HEK293 (cell line): ENCODE results near the gene APLP1.

Experiments used
- OSR2 ChIP-seq: fragments of 450-650 bp; formaldehyde crosslinking; IDR thresholded peaks from 2 replicates; pipeline ENCODE4 v1.5.1; 2016; ENCODE audit warnings: missing biosample characterization, missing genetic modification characterization
- SCRT1 ChIP-seq: fragments of 450-650 bp; formaldehyde crosslinking; IDR thresholded peaks from 2 replicates; pipeline ENCODE4 v1.5.1; 2016; ENCODE audit warnings: missing biosample characterization, missing genetic modification characterization, borderline replicate concordance
- SP7 ChIP-seq: fragments of 450-650 bp; formaldehyde crosslinking; IDR thresholded peaks from 2 replicates; pipeline ENCODE4 v1.5.1; 2016; ENCODE audit warnings: missing biosample characterization, missing genetic modification characterization
- ZBTB17 ChIP-seq: fragments of 450-650 bp; formaldehyde crosslinking; IDR thresholded peaks from 2 replicates; pipeline ENCODE4 v1.5.1; 2016; ENCODE audit warnings: missing biosample characterization, missing genetic modification characterization
- ZNF133 ChIP-seq: fragments of 450-650 bp; formaldehyde crosslinking; IDR thresholded peaks from 2 replicates; pipeline ENCODE4 v1.5.1; 2016; ENCODE audit warnings: missing biosample characterization, missing genetic modification characterization
- ZNF19 ChIP-seq: fragments of 450-650 bp; formaldehyde crosslinking; IDR thresholded peaks from 2 replicates; pipeline ENCODE4; 2016; ENCODE audit warnings: missing biosample characterization, missing genetic modification characterization, low read depth
- ZNF214 ChIP-seq: fragments of 450-650 bp; formaldehyde crosslinking; IDR thresholded peaks from 2 replicates; pipeline ENCODE4 v1.5.1; 2017; ENCODE audit warnings: missing biosample characterization, mild to moderate bottlenecking, missing genetic modification characterization, borderline replicate concordance
- ZNF335 ChIP-seq: fragments of 450-650 bp; formaldehyde crosslinking; conservative IDR thresholded peaks from 2 replicates; pipeline ENCODE4 v1.5.1; 2016; ENCODE audit warnings: missing biosample characterization, missing genetic modification characterization
- ZNF354C ChIP-seq: fragments of 450-650 bp; formaldehyde crosslinking; IDR thresholded peaks from 2 replicates; pipeline ENCODE4 v1.5.1; 2016; ENCODE audit warnings: missing biosample characterization, missing genetic modification characterization, low read depth, borderline replicate concordance
- ZNF366 ChIP-seq: fragments of 450-650 bp; formaldehyde crosslinking; conservative IDR thresholded peaks from 2 replicates; pipeline ENCODE4 v1.5.1; 2016; ENCODE audit warnings: missing biosample characterization, missing genetic modification characterization
- ZNF416 ChIP-seq: fragments of 450-650 bp; formaldehyde crosslinking; IDR thresholded peaks from 2 replicates; pipeline ENCODE4 v1.5.1; 2016; ENCODE audit warnings: missing biosample characterization, missing genetic modification characterization
- ZNF423 ChIP-seq: fragments of 450-650 bp; formaldehyde crosslinking; IDR thresholded peaks from 2 replicates; pipeline ENCODE4 v1.5.1; 2016; ENCODE audit warnings: missing biosample characterization, missing genetic modification characterization
- ZNF529 ChIP-seq: fragments of 450-650 bp; formaldehyde crosslinking; IDR thresholded peaks from 2 replicates; pipeline ENCODE4 v1.5.1; 2017; ENCODE audit warnings: missing genetic modification characterization, missing biosample characterization; ENCODE audit not compliant: insufficient replicate concordance
- ZNF530 ChIP-seq: fragments of 450-650 bp; formaldehyde crosslinking; IDR thresholded peaks from 2 replicates; pipeline ENCODE4 v1.5.1; 2016; ENCODE audit warnings: low read depth, missing biosample characterization, missing genetic modification characterization
- ZNF561 ChIP-seq: fragments of 450-650 bp; IDR thresholded peaks from 2 replicates; pipeline ENCODE4 v1.5.1; 2018; ENCODE audit warnings: missing biosample characterization, missing genetic modification characterization, borderline replicate concordance
- ZNF600 ChIP-seq: fragments of 450-650 bp; formaldehyde crosslinking; IDR thresholded peaks from 2 replicates; pipeline ENCODE4 v1.5.1; 2016; ENCODE audit warnings: missing biosample characterization, missing genetic modification characterization
- ZNF701 ChIP-seq: fragments of 450-650 bp; formaldehyde crosslinking; IDR thresholded peaks from 2 replicates; pipeline ENCODE4 v1.5.1; 2016; ENCODE audit warnings: missing biosample characterization, missing genetic modification characterization
- ZNF791 ChIP-seq: fragments of 450-650 bp; formaldehyde crosslinking; IDR thresholded peaks from 2 replicates; pipeline ENCODE4 v1.5.1; 2016; ENCODE audit warnings: missing biosample characterization, missing genetic modification characterization
- ZNF837 ChIP-seq: fragments of 450-650 bp; formaldehyde crosslinking; IDR thresholded peaks from 2 replicates; pipeline ENCODE4 v1.5.1; 2016; ENCODE audit warnings: missing biosample characterization, missing genetic modification characterization
- ZNF843 ChIP-seq: fragments of 450-650 bp; formaldehyde crosslinking; IDR thresholded peaks from 2 replicates; pipeline ENCODE4 v1.5.1; 2016; ENCODE audit warnings: missing biosample characterization, missing genetic modification characterization
- ZXDB ChIP-seq: fragments of 450-650 bp; formaldehyde crosslinking; IDR thresholded peaks from 2 replicates; pipeline ENCODE4 v1.5.1; 2016; ENCODE audit warnings: missing biosample characterization, missing genetic modification characterization
- TF ChIP-seq, protein P1 (sequence below): fragments of 450-650 bp; formaldehyde crosslinking; IDR thresholded peaks from 2 replicates; pipeline ENCODE4 v1.5.1; 2016; ENCODE audit warnings: missing biosample characterization, missing genetic modification characterization, borderline replicate concordance
- TF ChIP-seq, protein P2 (sequence below): fragments of 450-650 bp; formaldehyde crosslinking; IDR thresholded peaks from 2 replicates; pipeline ENCODE4 v1.5.1; 2016; ENCODE audit warnings: missing biosample characterization, missing genetic modification characterization
- TF ChIP-seq, protein P3 (sequence below): fragments of 450-650 bp; formaldehyde crosslinking; IDR thresholded peaks from 2 replicates; pipeline ENCODE4 v1.5.1; 2016; ENCODE audit warnings: missing biosample characterization, missing genetic modification characterization
- TF ChIP-seq, protein P4 (sequence below): sonication (generic); formaldehyde crosslinking; IDR thresholded peaks from 2 replicates; pipeline ENCODE4 v1.8.1; 2022; ENCODE audit warnings: mild to moderate bottlenecking, moderate library complexity, missing genetic modification reagents
- TF ChIP-seq, protein P5 (sequence below): fragments of 450-650 bp; formaldehyde crosslinking; IDR thresholded peaks from 2 replicates; pipeline ENCODE4 v1.5.1; 2016; ENCODE audit warnings: missing biosample characterization, missing genetic modification characterization

Gene APLP1

DNA sequence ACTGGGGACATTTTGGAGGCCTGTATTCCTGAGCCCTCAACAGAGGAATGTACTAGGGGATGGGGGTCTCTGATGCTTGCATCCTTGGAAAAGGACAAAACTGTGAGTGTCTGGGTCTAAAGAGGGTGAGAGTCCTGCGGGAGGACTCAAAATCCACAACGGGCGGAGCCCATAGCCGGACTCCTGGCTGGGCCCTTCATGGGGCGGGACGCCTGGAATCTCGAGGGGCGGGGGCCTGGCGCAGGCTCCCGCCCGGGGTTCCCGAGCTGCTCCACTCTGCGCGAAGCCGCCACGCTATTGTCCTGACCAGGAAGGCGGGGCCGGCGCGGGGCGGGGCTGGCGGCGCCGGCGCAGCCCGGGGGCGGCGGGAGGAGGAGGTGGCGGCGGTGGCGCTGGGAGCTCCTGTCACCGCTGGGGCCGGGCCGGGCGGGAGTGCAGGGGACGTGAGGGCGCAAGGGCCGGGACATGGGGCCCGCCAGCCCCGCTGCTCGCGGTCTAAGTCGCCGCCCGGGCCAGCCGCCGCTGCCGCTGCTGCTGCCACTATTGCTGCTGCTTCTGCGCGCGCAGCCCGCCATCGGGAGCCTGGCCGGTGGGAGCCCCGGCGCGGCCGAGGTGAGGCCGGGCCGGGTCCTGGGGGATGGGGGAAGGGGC is at the start of gene APLP1 (continued):
- TF ChIP-seq, protein P1, sequence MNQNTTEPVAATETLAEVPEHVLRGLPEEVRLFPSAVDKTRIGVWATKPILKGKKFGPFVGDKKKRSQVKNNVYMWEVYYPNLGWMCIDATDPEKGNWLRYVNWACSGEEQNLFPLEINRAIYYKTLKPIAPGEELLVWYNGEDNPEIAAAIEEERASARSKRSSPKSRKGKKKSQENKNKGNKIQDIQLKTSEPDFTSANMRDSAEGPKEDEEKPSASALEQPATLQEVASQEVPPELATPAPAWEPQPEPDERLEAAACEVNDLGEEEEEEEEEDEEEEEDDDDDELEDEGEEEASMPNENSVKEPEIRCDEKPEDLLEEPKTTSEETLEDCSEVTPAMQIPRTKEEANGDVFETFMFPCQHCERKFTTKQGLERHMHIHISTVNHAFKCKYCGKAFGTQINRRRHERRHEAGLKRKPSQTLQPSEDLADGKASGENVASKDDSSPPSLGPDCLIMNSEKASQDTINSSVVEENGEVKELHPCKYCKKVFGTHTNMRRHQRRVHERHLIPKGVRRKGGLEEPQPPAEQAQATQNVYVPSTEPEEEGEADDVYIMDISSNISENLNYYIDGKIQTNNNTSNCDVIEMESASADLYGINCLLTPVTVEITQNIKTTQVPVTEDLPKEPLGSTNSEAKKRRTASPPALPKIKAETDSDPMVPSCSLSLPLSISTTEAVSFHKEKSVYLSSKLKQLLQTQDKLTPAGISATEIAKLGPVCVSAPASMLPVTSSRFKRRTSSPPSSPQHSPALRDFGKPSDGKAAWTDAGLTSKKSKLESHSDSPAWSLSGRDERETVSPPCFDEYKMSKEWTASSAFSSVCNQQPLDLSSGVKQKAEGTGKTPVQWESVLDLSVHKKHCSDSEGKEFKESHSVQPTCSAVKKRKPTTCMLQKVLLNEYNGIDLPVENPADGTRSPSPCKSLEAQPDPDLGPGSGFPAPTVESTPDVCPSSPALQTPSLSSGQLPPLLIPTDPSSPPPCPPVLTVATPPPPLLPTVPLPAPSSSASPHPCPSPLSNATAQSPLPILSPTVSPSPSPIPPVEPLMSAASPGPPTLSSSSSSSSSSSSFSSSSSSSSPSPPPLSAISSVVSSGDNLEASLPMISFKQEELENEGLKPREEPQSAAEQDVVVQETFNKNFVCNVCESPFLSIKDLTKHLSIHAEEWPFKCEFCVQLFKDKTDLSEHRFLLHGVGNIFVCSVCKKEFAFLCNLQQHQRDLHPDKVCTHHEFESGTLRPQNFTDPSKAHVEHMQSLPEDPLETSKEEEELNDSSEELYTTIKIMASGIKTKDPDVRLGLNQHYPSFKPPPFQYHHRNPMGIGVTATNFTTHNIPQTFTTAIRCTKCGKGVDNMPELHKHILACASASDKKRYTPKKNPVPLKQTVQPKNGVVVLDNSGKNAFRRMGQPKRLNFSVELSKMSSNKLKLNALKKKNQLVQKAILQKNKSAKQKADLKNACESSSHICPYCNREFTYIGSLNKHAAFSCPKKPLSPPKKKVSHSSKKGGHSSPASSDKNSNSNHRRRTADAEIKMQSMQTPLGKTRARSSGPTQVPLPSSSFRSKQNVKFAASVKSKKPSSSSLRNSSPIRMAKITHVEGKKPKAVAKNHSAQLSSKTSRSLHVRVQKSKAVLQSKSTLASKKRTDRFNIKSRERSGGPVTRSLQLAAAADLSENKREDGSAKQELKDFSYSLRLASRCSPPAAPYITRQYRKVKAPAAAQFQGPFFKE (tag by site-specific recombination): no peak
- TF ChIP-seq ZNF529 (tag by site-specific recombination) (no peak), ZXDB (no peak), ZBTB17 (peak; percentile 27; the same call in 1 of the 2 replicates), ZNF133 (tag by site-specific recombination) (no peak), ZNF701 (tag by site-specific recombination) (no peak), ZNF214 (no peak), ZNF335 (tag by site-specific recombination) (peak; percentile 87), ZNF600 (tag by site-specific recombination) (peak; percentile 78; the same call in 1 of the 2 replicates), ZNF354C (tag by site-specific recombination) (no peak), ZNF416 (no peak), ZNF561 (no peak; the same call in 1 of the 2 replicates), ZNF530 (no peak), ZNF791 (tag by site-specific recombination) (no peak), ZNF423 (no peak), ZNF19 (tag by site-specific recombination) (no peak), ZNF366 (no peak), OSR2 (tag by site-specific recombination) (no peak; the same call in 1 of the 2 replicates), ZNF843 (tag by site-specific recombination) (no peak), SP7 (tag by site-specific recombination) (no peak), SCRT1 (tag by site-specific recombination) (no peak), ZNF837 (no peak)
- TF ChIP-seq, protein P2, sequence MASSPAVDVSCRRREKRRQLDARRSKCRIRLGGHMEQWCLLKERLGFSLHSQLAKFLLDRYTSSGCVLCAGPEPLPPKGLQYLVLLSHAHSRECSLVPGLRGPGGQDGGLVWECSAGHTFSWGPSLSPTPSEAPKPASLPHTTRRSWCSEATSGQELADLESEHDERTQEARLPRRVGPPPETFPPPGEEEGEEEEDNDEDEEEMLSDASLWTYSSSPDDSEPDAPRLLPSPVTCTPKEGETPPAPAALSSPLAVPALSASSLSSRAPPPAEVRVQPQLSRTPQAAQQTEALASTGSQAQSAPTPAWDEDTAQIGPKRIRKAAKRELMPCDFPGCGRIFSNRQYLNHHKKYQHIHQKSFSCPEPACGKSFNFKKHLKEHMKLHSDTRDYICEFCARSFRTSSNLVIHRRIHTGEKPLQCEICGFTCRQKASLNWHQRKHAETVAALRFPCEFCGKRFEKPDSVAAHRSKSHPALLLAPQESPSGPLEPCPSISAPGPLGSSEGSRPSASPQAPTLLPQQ (tag by site-specific recombination): peak; percentile 78; the same call in 1 of the 2 replicates
- TF ChIP-seq, protein P3, sequence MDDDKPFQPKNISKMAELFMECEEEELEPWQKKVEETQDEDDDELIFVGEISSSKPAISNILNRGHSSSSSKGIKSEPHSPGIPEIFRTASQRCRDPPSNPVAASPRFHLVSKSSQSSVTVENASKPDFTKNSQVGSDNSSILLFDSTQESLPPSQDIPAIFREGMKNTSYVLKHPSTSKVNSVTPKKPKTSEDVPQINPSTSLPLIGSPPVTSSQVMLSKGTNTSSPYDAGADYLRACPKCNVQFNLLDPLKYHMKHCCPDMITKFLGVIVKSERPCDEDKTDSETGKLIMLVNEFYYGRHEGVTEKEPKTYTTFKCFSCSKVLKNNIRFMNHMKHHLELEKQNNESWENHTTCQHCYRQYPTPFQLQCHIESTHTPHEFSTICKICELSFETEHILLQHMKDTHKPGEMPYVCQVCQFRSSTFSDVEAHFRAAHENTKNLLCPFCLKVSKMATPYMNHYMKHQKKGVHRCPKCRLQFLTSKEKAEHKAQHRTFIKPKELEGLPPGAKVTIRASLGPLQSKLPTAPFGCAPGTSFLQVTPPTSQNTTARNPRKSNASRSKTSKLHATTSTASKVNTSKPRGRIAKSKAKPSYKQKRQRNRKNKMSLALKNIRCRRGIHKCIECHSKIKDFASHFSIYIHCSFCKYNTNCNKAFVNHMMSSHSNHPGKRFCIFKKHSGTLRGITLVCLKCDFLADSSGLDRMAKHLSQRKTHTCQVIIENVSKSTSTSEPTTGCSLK: no peak
- TF ChIP-seq, protein P4, sequence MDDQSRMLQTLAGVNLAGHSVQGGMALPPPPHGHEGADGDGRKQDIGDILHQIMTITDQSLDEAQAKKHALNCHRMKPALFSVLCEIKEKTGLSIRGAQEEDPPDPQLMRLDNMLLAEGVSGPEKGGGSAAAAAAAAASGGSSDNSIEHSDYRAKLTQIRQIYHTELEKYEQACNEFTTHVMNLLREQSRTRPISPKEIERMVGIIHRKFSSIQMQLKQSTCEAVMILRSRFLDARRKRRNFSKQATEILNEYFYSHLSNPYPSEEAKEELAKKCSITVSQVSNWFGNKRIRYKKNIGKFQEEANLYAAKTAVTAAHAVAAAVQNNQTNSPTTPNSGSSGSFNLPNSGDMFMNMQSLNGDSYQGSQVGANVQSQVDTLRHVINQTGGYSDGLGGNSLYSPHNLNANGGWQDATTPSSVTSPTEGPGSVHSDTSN: no peak
- TF ChIP-seq, protein P5, sequence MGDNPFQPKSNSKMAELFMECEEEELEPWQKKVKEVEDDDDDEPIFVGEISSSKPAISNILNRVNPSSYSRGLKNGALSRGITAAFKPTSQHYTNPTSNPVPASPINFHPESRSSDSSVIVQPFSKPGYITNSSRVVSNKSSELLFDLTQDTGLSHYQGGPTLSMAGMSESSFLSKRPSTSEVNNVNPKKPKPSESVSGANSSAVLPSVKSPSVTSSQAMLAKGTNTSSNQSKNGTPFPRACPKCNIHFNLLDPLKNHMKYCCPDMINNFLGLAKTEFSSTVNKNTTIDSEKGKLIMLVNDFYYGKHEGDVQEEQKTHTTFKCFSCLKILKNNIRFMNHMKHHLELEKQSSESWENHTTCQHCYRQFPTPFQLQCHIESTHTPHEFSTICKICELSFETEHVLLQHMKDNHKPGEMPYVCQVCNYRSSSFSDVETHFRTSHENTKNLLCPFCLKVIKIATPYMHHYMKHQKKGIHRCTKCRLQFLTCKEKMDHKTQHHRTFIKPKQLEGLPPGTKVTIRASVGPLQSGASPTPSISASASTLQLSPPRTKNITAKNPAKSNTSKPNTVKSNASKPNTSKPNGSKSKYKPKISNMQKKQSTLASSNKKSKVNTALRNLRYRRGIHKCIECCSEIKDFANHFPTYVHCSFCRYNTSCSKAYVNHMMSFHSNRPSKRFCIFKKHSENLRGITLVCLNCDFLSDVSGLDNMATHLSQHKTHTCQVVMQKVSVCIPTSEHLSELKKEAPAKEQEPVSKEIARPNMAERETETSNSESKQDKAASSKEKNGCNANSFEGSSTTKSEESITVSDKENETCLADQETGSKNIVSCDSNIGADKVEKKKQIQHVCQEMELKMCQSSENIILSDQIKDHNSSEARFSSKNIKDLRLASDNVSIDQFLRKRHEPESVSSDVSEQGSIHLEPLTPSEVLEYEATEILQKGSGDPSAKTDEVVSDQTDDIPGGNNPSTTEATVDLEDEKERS (tag by site-specific recombination): no peak
